Effector CD8-positive, alpha-beta T cell (primary cell): ENCODE results near the gene CNTN4.
"Not testable (repeated sequence)": the region's sequence is repeated elsewhere in the genome, so short reads cannot be mapped to it uniquely, and the experiment has no call there.

Experiments used
- DNase-seq: peaks from one replicate; lab custom pipeline; 2025; lab: John Stamatoyannopoulos, UW

The CNTN4 gene

GRCh38 chr3:2968475-2968874 lies 869.8 kb downstream of the CNTN4 start:
- DNase-seq: no peak

- DNase-seq: no peak
These were observed 877.5 kb downstream of the CNTN4 start for GRCh38 chr3:2976212-2976611.

GRCh38 chr3:2976796-2977195 lies 878.1 kb downstream of the CNTN4 start:
- DNase-seq: no peak

GRCh38 chr3:2978977-2979732 lies 880.5 kb downstream of the CNTN4 start:
- DNase-seq: no peak

GRCh38 chr3:2984005-2984830 lies 885.6 kb downstream of the CNTN4 start:
- DNase-seq: no peak

GRCh38 chr3:2984831-2985220 lies 886.2 kb downstream of the CNTN4 start:
- no peak for DNase-seq

GRCh38 chr3:2985479-2985878 lies 886.8 kb downstream of the CNTN4 start:
- DNase-seq: no peak

- DNase-seq: no peak
These were observed 893.9 kb downstream of the CNTN4 start for GRCh38 chr3:2992534-2992933.

- DNase-seq: not testable (repeated sequence)
These were observed 894.5 kb downstream of the CNTN4 start for GRCh38 chr3:2993130-2993529.

GRCh38 chr3:2993736-2994135 lies 895.1 kb downstream of the CNTN4 start:
- no peak for DNase-seq

GRCh38 chr3:2995195-2995594 lies 896.5 kb downstream of the CNTN4 start:
- DNase-seq: no peak

GRCh38 chr3:3005146-3005744 lies 906.6 kb downstream of the CNTN4 start:
- no peak for DNase-seq

GRCh38 chr3:3013317-3014052 lies 914.8 kb downstream of the CNTN4 start:
- no peak for DNase-seq

- no peak for DNase-seq
These were observed 916.8 kb downstream of the CNTN4 start for GRCh38 chr3:3015185-3016089.

GRCh38 chr3:3016226-3016625 lies 917.6 kb downstream of the CNTN4 start:
- no peak for DNase-seq

GRCh38 chr3:3020209-3020608 lies 921.5 kb downstream of the CNTN4 start:
- no peak for DNase-seq

- no peak for DNase-seq
These were observed 924.6 kb downstream of the CNTN4 start for GRCh38 chr3:3023111-3023745.

- no peak for DNase-seq
These were observed 929.4 kb downstream of the CNTN4 start for GRCh38 chr3:3027976-3028567.

- no peak for DNase-seq
These were observed 932.7 kb downstream of the CNTN4 start for GRCh38 chr3:3031326-3031725.

GRCh38 chr3:3037156-3037555 lies 938.5 kb downstream of the CNTN4 start:
- DNase-seq: no peak
